K562 (cell line): ENCODE data around the gene ZNF471. TPM values are rescaled to one million over a fixed set of nuclear protein-coding genes. Genes with fewer than 3 reads are reported as not detected.

Experiments
- ATAC-seq: fragments of 200-7000 bp; cut with Tn5 transposase; 3 replicates; pipeline ENCODE4 v1.9.1; 2020; ENCODE audit warnings: moderate library complexity
- BruUV-seq: library from RNA; stranded (reverse); fragments of 400-500 nt; replicated peaks from 2 replicates; lab custom pipeline; 2021; lab: Mats Ljungman, UMichigan
- CTCF ChIA-PET: fragments of 300-600 bp; formaldehyde crosslinking; extraction: SDS; loops from one replicate; lab custom pipeline; 2021; ENCODE audit warnings: low intra/inter-chr PET ratio; lab: Yijun Ruan, JAX
- POLR2A ChIA-PET: fragments of 300-600, 350-650 bp; sonication (Branson Sonifier 250); formaldehyde crosslinking; extraction: SDS; loops from one replicate; lab custom pipeline; 2021; ENCODE audit warnings: antibody characterized with exemption, inconsistent platforms; lab: Yijun Ruan, JAX
- DNase-seq, 4 experiments: peaks; one replicate each; pipeline versions ENCODE4 v3.0.0 to v3.0.0-alpha.2; 2011 to 2018; ENCODE audit warnings: low spot score in 3 of 4, mixed read lengths in 3 of 4; ENCODE audit errors: extremely low read depth in 1 of 4
- FAIRE-seq: peaks from 2 replicates; lab custom pipeline; 2011; peaks lifted over from hg19 to GRCh38; lab: Jason Lieb, UNC
- H2AFZ ChIP-seq: 2 replicates; pipeline ENCODE4 v1.6.0; 2011; ENCODE audit warnings: low read depth, low read length, control low read depth, inconsistent platforms
- H3K27ac ChIP-seq: fragments of 200-600 bp; 3 replicates; pipeline ENCODE4 v1.8.0; 2011; ENCODE audit warnings: low read depth, mild to moderate bottlenecking, control low read depth, inconsistent platforms, low read length, moderate library complexity, mixed read lengths; ENCODE audit errors: extremely low read depth
- H3K27me3 ChIP-seq, 2 experiments: fragments of 300-600 bp in 1 of 2; 2 replicates in 1 of 2; 3 replicates in 1 of 2; pipeline versions ENCODE4 v1.6.0 to v1.8.0; 2011; ENCODE audit warnings: inconsistent platforms in 2 of 2, low read length in 2 of 2, mild to moderate bottlenecking in 1 of 2, mixed read lengths in 1 of 2, moderate library complexity in 1 of 2; ENCODE audit not compliant: control insufficient read depth in 2 of 2, insufficient read depth in 2 of 2
- H3K36me3 ChIP-seq: fragments of 300-600 bp; 3 replicates; pipeline ENCODE4 v1.8.0; 2011; ENCODE audit warnings: mild to moderate bottlenecking, low read length, inconsistent platforms; ENCODE audit not compliant: control insufficient read depth, insufficient read depth
- H3K4me1 ChIP-seq, 2 experiments: fragments of 200-600 bp in 1 of 2; replicated peaks in 1 of 2; 2 replicates in 1 of 2; 3 replicates in 1 of 2; pipeline versions ENCODE4 v1.5.1 to v1.8.0; 2011; ENCODE audit warnings: inconsistent platforms in 2 of 2, low read length in 2 of 2, mild to moderate bottlenecking in 1 of 2, mixed read lengths in 1 of 2, moderate library complexity in 1 of 2; ENCODE audit not compliant: control insufficient read depth in 2 of 2, insufficient read depth in 2 of 2
- H3K4me2 ChIP-seq: 2 replicates; pipeline ENCODE4 v1.6.1; 2011; ENCODE audit warnings: low read length, control low read depth, inconsistent platforms, mixed read lengths; ENCODE audit not compliant: insufficient read depth
- H3K4me3 ChIP-seq: fragments of 200-600 bp; sonication (generic), shearing (Covaris generic); 2 replicates; pipeline ENCODE4 v1.5.1; 2016; ENCODE audit warnings: control low read depth, inconsistent platforms
- H3K79me2 ChIP-seq: fragments of 200-600 bp; 3 replicates; pipeline ENCODE4 v1.8.0; 2011; ENCODE audit warnings: low read length, inconsistent platforms; ENCODE audit not compliant: control insufficient read depth, insufficient read depth
- H3K9ac ChIP-seq, 2 experiments: 2 replicates each; pipeline versions ENCODE4 v1.6.0 to v1.6.1; 2011; ENCODE audit warnings: low read depth in 2 of 2, low read length in 2 of 2, control low read depth in 1 of 2, inconsistent platforms in 1 of 2, mild to moderate bottlenecking in 1 of 2, mixed read lengths in 1 of 2; ENCODE audit not compliant: insufficient read depth in 1 of 2
- H3K9me1 ChIP-seq: one replicate; pipeline ENCODE4 v1.6.0; 2011; ENCODE audit warnings: inconsistent platforms, mild to moderate bottlenecking, low read length, moderate library complexity; ENCODE audit not compliant: control insufficient read depth, insufficient read depth
- H3K9me3 ChIP-seq: replicated peaks from 2 replicates; pipeline ENCODE4 v1.5.1; 2011; ENCODE audit warnings: low read depth, low read length, inconsistent platforms; ENCODE audit not compliant: control insufficient read depth, insufficient read depth
- H4K20me1 ChIP-seq: replicated peaks from 2 replicates; pipeline ENCODE4 v1.6.1; 2011; ENCODE audit warnings: low read length, inconsistent platforms, mixed read lengths; ENCODE audit not compliant: control insufficient read depth, insufficient read depth
- EP300 ChIP-seq: IDR thresholded peaks from 2 replicates; pipeline ENCODE4 v1.6.1; 2012; ENCODE audit warnings: low read length, improper control_type of control experiment
- HCFC1 ChIP-seq: IDR thresholded peaks from 2 replicates; pipeline ENCODE4 v1.6.1; 2012; ENCODE audit warnings: low read depth, low read length, improper control_type of control experiment
- KAT8 ChIP-seq: fragments of 450-650 bp; IDR thresholded peaks from 2 replicates; pipeline ENCODE4 v1.6.1; 2016; ENCODE audit warnings: low read depth, mild to moderate bottlenecking
- KLF16 ChIP-seq: IDR thresholded peaks from 2 replicates; pipeline ENCODE4 v1.6.1; 2016; ENCODE audit warnings: antibody characterized with exemption
- MED1 ChIP-seq: sonication (generic); formaldehyde crosslinking; IDR thresholded peaks from 2 replicates; pipeline ENCODE4 v1.8.1; 2023; ENCODE audit warnings: missing genetic modification reagents, borderline replicate concordance
- OTX1 ChIP-seq: fragments of 450-650 bp; formaldehyde crosslinking; IDR thresholded peaks from 2 replicates; pipeline ENCODE4 v1.4.0; 2022; ENCODE audit warnings: mild to moderate bottlenecking
- SRSF7 ChIP-seq: fragments of 200-400 bp; formaldehyde crosslinking; optimal IDR thresholded peaks from 2 replicates; pipeline ENCODE3; 2017; ENCODE audit warnings: mild to moderate bottlenecking, low read depth, low read length
- ZKSCAN3 ChIP-seq: fragments of 250-450 bp; sonication (Bioruptor Pico); IDR thresholded peaks from 2 replicates; pipeline ENCODE4 v1.4.0; 2020
- ZNF551 ChIP-seq: fragments of 250-450 bp; sonication (Bioruptor Pico); IDR thresholded peaks from 2 replicates; pipeline ENCODE4 v1.5.0; 2021; ENCODE audit warnings: mild to moderate bottlenecking, moderate library complexity
- ZNF699 ChIP-seq: fragments of 250-450 bp; sonication (Bioruptor Pico); IDR thresholded peaks from 2 replicates; pipeline ENCODE4 v1.8.0; 2021; ENCODE audit warnings: mild to moderate bottlenecking, moderate library complexity; ENCODE audit not compliant: insufficient replicate concordance
- ZNF76 ChIP-seq: fragments of 250-450 bp; sonication (Bioruptor Pico); IDR thresholded peaks from 2 replicates; pipeline ENCODE4 v1.4.0; 2020; ENCODE audit warnings: mild to moderate bottlenecking, moderate library complexity, borderline replicate concordance
- WGBS: fragments of 100-300 bp; shearing (Covaris generic); methylation state at CpG from one replicate; pipeline ENCODE4 v1.1.6; 2016; ENCODE audit warnings: low coverage, mixed read lengths; ENCODE audit not compliant: insufficient coverage; ENCODE audit errors: missing lambda C conversion rate; 5-methylcytosine and 5-hydroxymethylcytosine counted together
- in situ Hi-C: fragments of 300-500 bp; cut with MboI; formaldehyde crosslinking; loops from 4 replicates; pipeline ENCODE4 v1.15.0; 2018; ENCODE audit warnings: inconsistent platforms, mixed read lengths
- intact Hi-C: fragments of 100-400 bp; cut with micrococcal nuclease; formaldehyde crosslinking; loops from 2 replicates; pipeline ENCODE4 v1.14.2; 2022
- polyA plus RNA-seq, 8 experiments: library from polyadenylated mRNA; depleted of rRNA in 4 of 8; stranded (reverse) in 5 of 8; unstranded in 3 of 8; fragments of >200 nt; fragmentation: Nextera tagmentation in 2 of 8; fragmentation: Illumina TruSeq in 1 of 8; extraction: Ambion mirVana in 2 of 8; extraction: Trizol in 1 of 8; gene quantifications; 2 replicates each; pipeline versions ENCODE4 v1.2.1 to v1.2.3, GENCODE V29; 2011 to 2014; ENCODE audit warnings: inconsistent platforms in 1 of 8, missing spikeins in 1 of 8
- total RNA-seq, 7 experiments: library from RNA; depleted of rRNA in 6 of 7; stranded (reverse); fragments of >200 nt in 6 of 7; fragmentation: Illumina TruSeq in 2 of 7; extraction: Trizol in 2 of 7; gene quantifications; 2 replicates each; pipeline versions ENCODE4 v1.2.1 to v1.2.3, GENCODE V29; 2011 to 2021; ENCODE audit warnings: low replicate concordance in 1 of 7
- TF ChIP-seq, protein P1 (sequence below), 3 experiments: fragments of 200-800 bp in 1 of 3; sonication (Bioruptor generic) in 1 of 3; sonication (generic) in 1 of 3; formaldehyde crosslinking in 1 of 3; IDR thresholded peaks; 2 replicates each; pipeline versions ENCODE4 v1.6.1 to v1.8.0; 2016 to 2022; ENCODE audit warnings: mild to moderate bottlenecking in 2 of 3, missing compliant biosample characterization in 2 of 3, missing genetic modification characterization in 2 of 3, missing genetic modification reagents in 1 of 3
- TF ChIP-seq, protein P2 (sequence below), 2 experiments: fragments of 150-350 bp in 1 of 2; IDR thresholded peaks; 2 replicates each; pipeline ENCODE4 v1.6.1; 2012 to 2016; ENCODE audit warnings: low read depth in 2 of 2, low read length in 2 of 2, mild to moderate bottlenecking in 1 of 2, moderate library complexity in 1 of 2
- TF ChIP-seq, protein P3 (sequence below): fragments of 150-350 bp; IDR thresholded peaks from 2 replicates; pipeline ENCODE4 v1.6.1; 2014; ENCODE audit warnings: low read depth, mild to moderate bottlenecking, low read length, borderline replicate concordance

ZNF471 gene
- total and polyA plus RNA-seq, 9 of the 15 experiments (the other 6 are each of a cell fraction or from before 2014, with no cell fraction given) = not detected

DNA sequence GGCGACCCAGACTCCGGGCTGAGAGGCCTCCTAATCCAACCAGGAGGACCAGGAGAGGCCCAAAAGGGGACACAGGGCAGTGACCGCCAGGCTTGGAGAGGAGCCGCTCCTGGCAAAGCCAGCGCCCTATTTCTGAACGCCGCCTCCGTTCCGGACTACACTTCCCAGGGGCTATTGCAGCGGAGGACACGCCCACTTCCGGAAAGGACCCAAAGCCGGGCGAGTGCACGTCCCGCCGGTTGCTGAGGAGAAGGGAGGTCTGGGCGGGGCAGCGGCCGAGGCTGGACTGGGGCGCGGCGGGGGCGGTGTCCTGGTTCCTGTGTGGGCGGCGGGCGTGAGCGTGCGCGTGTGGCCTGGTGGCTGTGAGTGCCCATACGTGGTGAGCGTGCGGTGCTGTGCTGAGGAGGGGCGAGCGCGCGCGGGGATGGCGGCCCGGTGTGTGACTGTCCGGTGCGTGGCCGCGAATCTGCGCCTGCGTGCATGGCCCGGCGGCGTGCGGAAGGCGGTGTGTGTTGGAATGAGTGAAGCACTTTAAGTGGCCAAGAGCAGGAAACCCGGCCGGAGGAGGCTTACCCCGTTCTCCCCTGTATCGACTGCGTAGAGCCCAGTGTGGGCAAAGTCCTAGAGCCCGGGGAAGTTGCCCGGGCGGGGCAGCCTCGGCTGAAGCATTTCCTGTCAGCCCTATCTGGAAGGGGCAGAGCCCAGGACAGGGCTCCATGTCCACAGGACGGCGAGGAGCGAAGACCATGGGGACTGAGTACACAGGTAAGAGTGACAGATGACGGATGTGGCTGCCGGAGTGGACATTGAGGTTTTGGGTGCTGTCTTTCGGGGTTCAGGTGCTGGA, 59.8 kb downstream of the ZNF471 start, which contains the start of gene ZNF470:
TSS of gene ZNF470 (plus strand) at position 195 of the 847 bp plus-strand sequence. CDS start 2,844 bp downstream, outside the sequence.
- Histone ChIP-seq H3K4me3 (no peak within 1 kb of the TSS), H3K9me3 (peaks cover 2% of the 10 kb centered on the region; the same call in 1 of the 2 replicates), H3K79me2 (no peaks in the 10 kb centered on the region), H3K4me2 (no peak within 1 kb of the TSS), H2AFZ (no peak within 1 kb of the TSS), H3K27me3 (no peaks in the 10 kb centered on the region), H4K20me1 (no peaks in the 10 kb centered on the region), H3K27ac (no peak within 1 kb of the TSS), H3K4me1 (peaks cover 0 to 8% of the 10 kb centered on the region in 2 experiments; a peak in 2 of 5 replicates), H3K36me3 (no peaks in the 10 kb centered on the region), H3K9me1 (no peaks in the 10 kb centered on the region), H3K9ac (no peak within 1 kb of the TSS)
- 9% methylated on average over 35 of the region's 66 CpGs for WGBS
- POLR2A ChIA-PET = no interaction called here
- DNase-seq (peak; percentile 18 to 25 (median 22)), ATAC-seq (peak; percentile 80), FAIRE-seq (no peak)
- in situ Hi-C loops (no loop called here), intact Hi-C loops (no loop called here)
- CTCF ChIA-PET = no interaction called here
- BruUV-seq = no TSS peak
- TF ChIP-seq ZNF699 (no peak), EP300 (no peak), MED1 (CRISPR knock-in tag) (no peak), HCFC1 (peak; percentile 70), KLF16 (no peak), OTX1 (CRISPR knock-in tag) (no peak), SRSF7 (no peak), ZNF76 (CRISPR knock-in tag) (no peak), ZKSCAN3 (no peak), ZNF551 (CRISPR knock-in tag) (no peak), KAT8 (no peak)
- TF ChIP-seq, protein P1, sequence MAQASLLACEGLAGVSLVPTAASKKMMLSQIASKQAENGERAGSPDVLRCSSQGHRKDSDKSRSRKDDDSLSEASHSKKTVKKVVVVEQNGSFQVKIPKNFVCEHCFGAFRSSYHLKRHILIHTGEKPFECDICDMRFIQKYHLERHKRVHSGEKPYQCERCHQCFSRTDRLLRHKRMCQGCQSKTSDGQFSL (CRISPR knock-in tag; IDR thresholded peaks at IDR 0.05) = no peak
- TF ChIP-seq, protein P1 (tag; IDR thresholded peaks at IDR 0.05) = no peak
- TF ChIP-seq, protein P2, sequence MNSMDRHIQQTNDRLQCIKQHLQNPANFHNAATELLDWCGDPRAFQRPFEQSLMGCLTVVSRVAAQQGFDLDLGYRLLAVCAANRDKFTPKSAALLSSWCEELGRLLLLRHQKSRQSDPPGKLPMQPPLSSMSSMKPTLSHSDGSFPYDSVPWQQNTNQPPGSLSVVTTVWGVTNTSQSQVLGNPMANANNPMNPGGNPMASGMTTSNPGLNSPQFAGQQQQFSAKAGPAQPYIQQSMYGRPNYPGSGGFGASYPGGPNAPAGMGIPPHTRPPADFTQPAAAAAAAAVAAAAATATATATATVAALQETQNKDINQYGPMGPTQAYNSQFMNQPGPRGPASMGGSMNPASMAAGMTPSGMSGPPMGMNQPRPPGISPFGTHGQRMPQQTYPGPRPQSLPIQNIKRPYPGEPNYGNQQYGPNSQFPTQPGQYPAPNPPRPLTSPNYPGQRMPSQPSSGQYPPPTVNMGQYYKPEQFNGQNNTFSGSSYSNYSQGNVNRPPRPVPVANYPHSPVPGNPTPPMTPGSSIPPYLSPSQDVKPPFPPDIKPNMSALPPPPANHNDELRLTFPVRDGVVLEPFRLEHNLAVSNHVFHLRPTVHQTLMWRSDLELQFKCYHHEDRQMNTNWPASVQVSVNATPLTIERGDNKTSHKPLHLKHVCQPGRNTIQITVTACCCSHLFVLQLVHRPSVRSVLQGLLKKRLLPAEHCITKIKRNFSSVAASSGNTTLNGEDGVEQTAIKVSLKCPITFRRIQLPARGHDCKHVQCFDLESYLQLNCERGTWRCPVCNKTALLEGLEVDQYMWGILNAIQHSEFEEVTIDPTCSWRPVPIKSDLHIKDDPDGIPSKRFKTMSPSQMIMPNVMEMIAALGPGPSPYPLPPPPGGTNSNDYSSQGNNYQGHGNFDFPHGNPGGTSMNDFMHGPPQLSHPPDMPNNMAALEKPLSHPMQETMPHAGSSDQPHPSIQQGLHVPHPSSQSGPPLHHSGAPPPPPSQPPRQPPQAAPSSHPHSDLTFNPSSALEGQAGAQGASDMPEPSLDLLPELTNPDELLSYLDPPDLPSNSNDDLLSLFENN (IDR thresholded peaks at IDR 0.05; ENCODE audit: low read depth in 2 of 2, low read length in 2 of 2) = no peak
- TF ChIP-seq, protein P3, sequence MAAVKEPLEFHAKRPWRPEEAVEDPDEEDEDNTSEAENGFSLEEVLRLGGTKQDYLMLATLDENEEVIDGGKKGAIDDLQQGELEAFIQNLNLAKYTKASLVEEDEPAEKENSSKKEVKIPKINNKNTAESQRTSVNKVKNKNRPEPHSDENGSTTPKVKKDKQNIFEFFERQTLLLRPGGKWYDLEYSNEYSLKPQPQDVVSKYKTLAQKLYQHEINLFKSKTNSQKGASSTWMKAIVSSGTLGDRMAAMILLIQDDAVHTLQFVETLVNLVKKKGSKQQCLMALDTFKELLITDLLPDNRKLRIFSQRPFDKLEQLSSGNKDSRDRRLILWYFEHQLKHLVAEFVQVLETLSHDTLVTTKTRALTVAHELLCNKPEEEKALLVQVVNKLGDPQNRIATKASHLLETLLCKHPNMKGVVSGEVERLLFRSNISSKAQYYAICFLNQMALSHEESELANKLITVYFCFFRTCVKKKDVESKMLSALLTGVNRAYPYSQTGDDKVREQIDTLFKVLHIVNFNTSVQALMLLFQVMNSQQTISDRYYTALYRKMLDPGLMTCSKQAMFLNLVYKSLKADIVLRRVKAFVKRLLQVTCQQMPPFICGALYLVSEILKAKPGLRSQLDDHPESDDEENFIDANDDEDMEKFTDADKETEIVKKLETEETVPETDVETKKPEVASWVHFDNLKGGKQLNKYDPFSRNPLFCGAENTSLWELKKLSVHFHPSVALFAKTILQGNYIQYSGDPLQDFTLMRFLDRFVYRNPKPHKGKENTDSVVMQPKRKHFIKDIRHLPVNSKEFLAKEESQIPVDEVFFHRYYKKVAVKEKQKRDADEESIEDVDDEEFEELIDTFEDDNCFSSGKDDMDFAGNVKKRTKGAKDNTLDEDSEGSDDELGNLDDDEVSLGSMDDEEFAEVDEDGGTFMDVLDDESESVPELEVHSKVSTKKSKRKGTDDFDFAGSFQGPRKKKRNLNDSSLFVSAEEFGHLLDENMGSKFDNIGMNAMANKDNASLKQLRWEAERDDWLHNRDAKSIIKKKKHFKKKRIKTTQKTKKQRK = no peak
